IMR-90 (cell line): ENCODE data around the gene SPDYE18.
"Not testable (repeated sequence)": the region's sequence is repeated elsewhere in the genome, so short reads cannot be mapped to it uniquely, and the experiment has no call there.

Experiments used
- CEBPB ChIP-seq: IDR thresholded peaks from 2 replicates; pipeline ENCODE4 v1.6.1; 2012; ENCODE audit warnings: low read depth, low read length, improper control_type of control experiment
- CTCF ChIP-seq: conservative IDR thresholded peaks from 2 replicates; pipeline ENCODE4 v1.5.1; 2012; ENCODE audit warnings: mild to moderate bottlenecking, low read depth, low read length, improper control_type of control experiment

GRCh38 chr7:77062557-77062956 lies at the start of gene SPDYE18:
- not testable (repeated sequence) for TF ChIP-seq CTCF, CEBPB
